HCT116 (cell line): Measurements from ENCODE around the gene CTNNB1. TPM values are rescaled to one million over a fixed set of nuclear protein-coding genes. Genes with fewer than 3 reads are reported as not detected.

Source experiments
- ATAC-seq: fragments of 200-7000 bp; cut with Tn5 transposase; 2 replicates; pipeline ENCODE4 v1.9.1; 2020; ENCODE audit warnings: mild to moderate bottlenecking, moderate library complexity
- BruUV-seq: library from RNA; stranded (reverse); fragments of 400-500 nt; replicated peaks from 2 replicates; lab custom pipeline; 2021; lab: Mats Ljungman, UMichigan
- CTCF ChIA-PET: fragments of 300-600 bp; sonication (Branson Sonifier 250); formaldehyde crosslinking; loops from one replicate; lab custom pipeline; 2021; ENCODE audit warnings: antibody characterized with exemption; lab: Charles Lee
- POLR2A ChIA-PET: fragments of 300-600, 350-600 bp; sonication (Branson Sonifier 250); formaldehyde crosslinking; loops from one replicate; lab custom pipeline; 2021; ENCODE audit warnings: antibody characterized with exemption; lab: Charles Lee
- RAD21 ChIA-PET, 2 experiments: fragments of 300-600 bp; sonication (Branson Sonifier 250); formaldehyde crosslinking; loops; one replicate each; lab custom pipeline; 2023; ENCODE audit warnings: low total read pairs in 2 of 2; ENCODE audit not compliant: uncharacterized antibody in 2 of 2, unreplicated experiment in 2 of 2, low non-redundant PET in 1 of 2; lab: Charles Lee
- DNase-seq: peaks from one replicate; pipeline ENCODE4 v3.0.0-alpha.2; 2010; ENCODE audit warnings: low read depth, low spot score
- H2AFZ ChIP-seq: fragments of 200-600 bp; shearing (Covaris generic), sonication (generic); 2 replicates; pipeline ENCODE4 v1.6.1; 2017; ENCODE audit warnings: low read depth, mixed run types, mixed read lengths, antibody characterized with exemption, low read length; ENCODE audit not compliant: poor library complexity, severe bottlenecking
- H3K27ac ChIP-seq: 2 replicates; pipeline ENCODE4 v1.5.1; 2012; ENCODE audit warnings: low read depth, low read length
- H3K27me3 ChIP-seq: fragments of 200-600 bp; sonication (generic); 2 replicates; pipeline ENCODE4 v1.6.1; 2016; ENCODE audit warnings: mixed run types, low read length, mixed read lengths; ENCODE audit not compliant: insufficient read depth
- H3K36me3 ChIP-seq, 2 experiments: fragments of 200-500 bp in 1 of 2; fragments of 200-600 bp in 1 of 2; sonication (Bioruptor generic) in 1 of 2; sonication (generic) in 1 of 2; 2 replicates each; pipeline versions ENCODE4 v1.5.1 to v1.6.1; 2014 to 2016; ENCODE audit warnings: low read length in 2 of 2, inconsistent platforms in 1 of 2, mixed read lengths in 1 of 2, mixed run types in 1 of 2; ENCODE audit not compliant: insufficient read depth in 2 of 2, control insufficient read depth in 1 of 2
- H3K4me1 ChIP-seq, 2 experiments: fragments of 200-600 bp in 1 of 2; sonication (generic) in 1 of 2; 2 replicates each; pipeline versions ENCODE4 v1.5.1 to v1.6.1; 2012 to 2017; ENCODE audit warnings: low read length in 2 of 2, inconsistent platforms in 1 of 2, mild to moderate bottlenecking in 1 of 2, mixed read lengths in 1 of 2, mixed run types in 1 of 2, moderate library complexity in 1 of 2; ENCODE audit not compliant: insufficient read depth in 2 of 2, control insufficient read depth in 1 of 2
- H3K4me2 ChIP-seq: fragments of 200-600 bp; sonication (generic); 2 replicates; pipeline ENCODE4 v1.6.1; 2017; ENCODE audit warnings: mixed run types, low read length, mixed read lengths
- H3K4me3 ChIP-seq, 2 experiments: fragments of 200-600 bp in 1 of 2; sonication (generic) in 1 of 2; replicated peaks in 1 of 2; 2 replicates each; pipeline ENCODE4 v1.5.1; 2011 to 2016; ENCODE audit warnings: low read length in 2 of 2, control low read depth in 1 of 2, low read depth in 1 of 2, mild to moderate bottlenecking in 1 of 2, mixed read lengths in 1 of 2, mixed run types in 1 of 2
- H3K79me2 ChIP-seq: fragments of 200-600 bp; sonication (generic); 2 replicates; pipeline ENCODE4 v1.6.1; 2017; ENCODE audit warnings: mild to moderate bottlenecking, mixed run types, low read length, moderate library complexity, mixed read lengths; ENCODE audit not compliant: insufficient read depth
- H3K9ac ChIP-seq: fragments of 200-600 bp; sonication (generic); 2 replicates; pipeline ENCODE4 v1.6.1; 2016; ENCODE audit warnings: low read length, mixed read lengths
- H3K9me2 ChIP-seq: fragments of 200-600 bp; sonication (generic), shearing (Covaris generic); 2 replicates; pipeline ENCODE4 v1.6.1; 2017; ENCODE audit warnings: mixed run types, mild to moderate bottlenecking, moderate library complexity; ENCODE audit not compliant: insufficient read depth
- H3K9me3 ChIP-seq, 2 experiments: fragments of 200-500 bp in 1 of 2; fragments of 200-600 bp in 1 of 2; sonication (Bioruptor generic) in 1 of 2; sonication (generic) in 1 of 2; 2 replicates each; pipeline ENCODE4 v1.6.1; 2014 to 2017; ENCODE audit warnings: low read length in 2 of 2, mixed read lengths in 2 of 2, inconsistent platforms in 1 of 2, low read depth in 1 of 2, mild to moderate bottlenecking in 1 of 2, mixed run types in 1 of 2, moderate library complexity in 1 of 2; ENCODE audit not compliant: control insufficient read depth in 1 of 2, insufficient read depth in 1 of 2
- H4K20me1 ChIP-seq: fragments of 200-600 bp; sonication (generic), shearing (Covaris generic); 2 replicates; pipeline ENCODE4 v1.6.1; 2017; ENCODE audit warnings: mixed run types, mild to moderate bottlenecking, moderate library complexity; ENCODE audit not compliant: insufficient read depth
- CEBPB ChIP-seq: IDR thresholded peaks from 2 replicates; pipeline ENCODE4 v1.6.1; 2012; ENCODE audit warnings: low read depth
- CTCF ChIP-seq, 3 experiments: fragments of 200-600 bp in 1 of 3; sonication (generic) in 1 of 3; IDR thresholded peaks in 2 of 3; conservative IDR thresholded peaks in 1 of 3; 2 replicates each; pipeline ENCODE4 v1.5.1; 2012 to 2017; ENCODE audit warnings: low read depth in 2 of 3, low read length in 2 of 3, antibody characterized with exemption in 1 of 3, borderline replicate concordance in 1 of 3, control low read depth in 1 of 3, mild to moderate bottlenecking in 1 of 3, mixed read lengths in 1 of 3, mixed run types in 1 of 3, moderate library complexity in 1 of 3; ENCODE audit not compliant: insufficient read depth in 1 of 3
- EGR1 ChIP-seq: IDR thresholded peaks from 2 replicates; pipeline ENCODE4 v1.6.1; 2012; ENCODE audit warnings: low read depth
- FOSL1 ChIP-seq: IDR thresholded peaks from 2 replicates; pipeline ENCODE4 v1.6.1; 2012; ENCODE audit warnings: low read depth
- intact Hi-C: fragments of 100-400 bp; cut with micrococcal nuclease; formaldehyde crosslinking; loops from 2 replicates; pipeline ENCODE4 v1.10.0; 2022
- total RNA-seq: library from RNA; stranded (reverse); gene quantifications from one replicate; pipeline ENCODE4 v1.2.1, GENCODE V29; 2021; ENCODE audit not compliant: unreplicated experiment

The CTNNB1 gene
- total RNA-seq, 1 experiment from 2014 or later: 265 TPM

- BruUV-seq: no TSS peak
- Histone ChIP-seq H3K9me2 (no peaks in the 10 kb centered on the region), H3K4me1 (peaks cover 0 to 17% of the 10 kb centered on the region in 2 experiments; a peak in 2 of 4 replicates), H3K36me3 (no peaks in the 10 kb centered on the region), H3K27ac (no peak overlapping the region), H2AFZ (no peak overlapping the region), H3K27me3 (no peaks in the 10 kb centered on the region), H4K20me1 (no peaks in the 10 kb centered on the region), H3K79me2 (no peaks in the 10 kb centered on the region)
- ChIA-PET RAD21 (no interaction called here), CTCF (no interaction called here)
- intact Hi-C loops: no loop called here
- ATAC-seq: peak; percentile 40
- DNase-seq: no peak
- TF ChIP-seq CEBPB (peak; percentile 85), EGR1 (0 out of 2 replicates have a peak, but pooled peaks have one; percentile 29), CTCF (IDR thresholded peaks at IDR 0.05 in 2 of 3, conservative IDR thresholded peaks at IDR 0.05 in 1 of 3; ENCODE audit: borderline replicate concordance in 1 of 3, insufficient read depth in 1 of 3, low read depth in 2 of 3, low read length in 2 of 3) (no peak)
- TF ChIP-seq, all 23 proteins: peak for 2
- POLR2A ChIA-PET: no interaction called here
- Histone ChIP-seq H3K4me2 (peak overlapping the region; percentile 39; the same call in 1 of the 2 replicates), H3K9ac (no peak overlapping the region), H3K4me3 (no peak overlapping the region), H3K9me3 (no peaks in the 10 kb centered on the region)
Measured at GRCh38 chr3:41158947-41159346, 40.4 kb upstream of the CTNNB1 start.

GRCh38 chr3:41159588-41160189, 39.6 kb upstream of the CTNNB1 start:
- intact Hi-C loops: no loop called here
- no peak overlapping the region for H3K4me3 ChIP-seq
- no peaks in the 10 kb centered on the region for H3K9me3 ChIP-seq
- peak overlapping the region; percentile 39 for H3K4me2 ChIP-seq
- ATAC-seq: peak; percentile 62
- TF ChIP-seq CEBPB (no peak), FOSL1 (peak; percentile 29; the same call in 1 of the 2 replicates)
- CTCF ChIA-PET: no interaction called here
- no peaks in the 10 kb centered on the region for H3K36me3 ChIP-seq
- RAD21 ChIA-PET: no interaction called here
- BruUV-seq: no TSS peak
- no peak overlapping the region for H3K27ac ChIP-seq
- H3K79me2 ChIP-seq: no peaks in the 10 kb centered on the region
- peaks cover 0 to 17% of the 10 kb centered on the region in 2 experiments; a peak in 2 of 4 replicates for H3K4me1 ChIP-seq
- H2AFZ ChIP-seq: no peak overlapping the region
- POLR2A ChIA-PET: no interaction called here
- H4K20me1 ChIP-seq: no peaks in the 10 kb centered on the region
- peak; percentile 41 for DNase-seq
- no peaks in the 10 kb centered on the region for H3K27me3 ChIP-seq
- H3K9ac ChIP-seq: no peak overlapping the region
- H3K9me2 ChIP-seq: no peaks in the 10 kb centered on the region
